Thyroid gland (tissue), 4 donors: ENCODE measurements around the gene GLCE. TPM values are rescaled to one million over a fixed set of nuclear protein-coding genes. Genes with fewer than 3 reads are reported as not detected.

Experiments used
- DNase-seq, 2 donors: peaks; one replicate each; pipeline ENCODE4 v3.0.0-alpha.2; 2019
- H3K27ac ChIP-seq, 3 donors: fragments of 200-600 bp; sonication (generic); 1 replicate in 2 of 3; 2 replicates in 1 of 3; pipeline ENCODE4 v1.5.1; 2016 to 2019; ENCODE audit warnings: mild to moderate bottlenecking in 1 of 3, moderate library complexity in 1 of 3
- H3K27me3 ChIP-seq: fragments of 200-600 bp; sonication (generic); one replicate; pipeline ENCODE4 v1.5.1; 2019
- H3K36me3 ChIP-seq, 2 donors: fragments of 200-600 bp; sonication (generic); one replicate each; pipeline ENCODE4 v1.5.1; 2016 to 2019
- H3K4me1 ChIP-seq, 2 donors: fragments of 200-600 bp; sonication (generic); one replicate each; pipeline ENCODE4 v1.5.1; 2017 to 2019
- H3K4me3 ChIP-seq, 3 donors: fragments of 200-600 bp; sonication (generic); replicated peaks in 1 of 3; 1 replicate in 2 of 3; 2 replicates in 1 of 3; pipeline ENCODE4 v1.5.1; 2016; ENCODE audit warnings: mild to moderate bottlenecking in 1 of 3
- H3K9me3 ChIP-seq: fragments of 200-600 bp; sonication (generic); one replicate; pipeline ENCODE4 v1.5.1; 2017
- POLR2A ChIP-seq, 2 donors: fragments of 450-650 bp; IDR thresholded peaks; one replicate each; pipeline ENCODE4 v1.6.1; 2017; ENCODE audit warnings: antibody characterized with exemption in 2 of 2, mild to moderate bottlenecking in 2 of 2, moderate library complexity in 1 of 2
- WGBS, 2 donors: methylation state at CpG; one replicate each; pipeline ENCODE4 v1.1.5; 2017; 5-methylcytosine and 5-hydroxymethylcytosine counted together
- intact Hi-C: fragments of 100-400 bp; cut with DNase I; formaldehyde crosslinking; loops from one replicate; pipeline ENCODE4 v1.15.1; 2023
- total RNA-seq, 4 donors: library from RNA; depleted of rRNA; stranded (reverse); fragments of >200 nt; gene quantifications; one replicate each; pipeline ENCODE4 v1.2.3, GENCODE V29; 2016
- TF ChIP-seq, protein P1 (sequence below), 6 experiments: fragments of 200-600 bp in 3 of 6; fragments of 450-650 bp in 3 of 6; sonication (generic) in 3 of 6; IDR thresholded peaks; one replicate each; pipeline ENCODE4 v1.5.1; 2016 to 2019; ENCODE audit warnings: antibody characterized with exemption in 6 of 6, mild to moderate bottlenecking in 2 of 6, inconsistent platforms in 1 of 6, moderate library complexity in 1 of 6

The GLCE gene
- total RNA-seq, 4 donors from 2014 or later = 7.6 to 16.1 (median 11.9) TPM

DNA sequence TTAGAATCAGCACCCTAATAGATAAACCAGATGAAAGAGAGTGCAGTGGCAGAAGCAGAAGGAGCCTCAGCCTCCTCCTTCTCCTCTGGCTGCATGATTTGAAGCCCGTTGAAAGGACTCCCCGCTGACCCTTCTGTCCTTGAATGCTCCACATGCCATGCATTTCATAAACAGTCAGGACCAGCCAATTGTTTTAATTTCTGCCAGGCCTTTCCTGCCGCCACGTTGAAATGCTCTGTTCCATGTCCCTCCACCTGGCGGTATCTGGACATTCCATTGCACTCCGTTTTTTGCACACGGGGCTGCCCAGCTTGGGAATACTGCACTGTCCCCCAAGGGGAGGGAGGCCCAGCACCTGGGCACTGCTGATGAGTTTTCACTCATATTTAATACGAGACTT is 35.2 kb upstream of the GLCE start:
- 58 to 64% methylated on average over 8 of the region's 8 CpGs for WGBS, 2 donors
- intact Hi-C loops = no loop called here
- H3K27ac ChIP-seq = no peak overlapping the region
- no peak for DNase-seq
- H3K9me3 ChIP-seq = no peaks in the 10 kb centered on the region
- H3K36me3 ChIP-seq = no peaks in the 10 kb centered on the region
- no peak for TF ChIP-seq POLR2A (IDR thresholded peaks at IDR 0.05)
- TF ChIP-seq, protein P1, sequence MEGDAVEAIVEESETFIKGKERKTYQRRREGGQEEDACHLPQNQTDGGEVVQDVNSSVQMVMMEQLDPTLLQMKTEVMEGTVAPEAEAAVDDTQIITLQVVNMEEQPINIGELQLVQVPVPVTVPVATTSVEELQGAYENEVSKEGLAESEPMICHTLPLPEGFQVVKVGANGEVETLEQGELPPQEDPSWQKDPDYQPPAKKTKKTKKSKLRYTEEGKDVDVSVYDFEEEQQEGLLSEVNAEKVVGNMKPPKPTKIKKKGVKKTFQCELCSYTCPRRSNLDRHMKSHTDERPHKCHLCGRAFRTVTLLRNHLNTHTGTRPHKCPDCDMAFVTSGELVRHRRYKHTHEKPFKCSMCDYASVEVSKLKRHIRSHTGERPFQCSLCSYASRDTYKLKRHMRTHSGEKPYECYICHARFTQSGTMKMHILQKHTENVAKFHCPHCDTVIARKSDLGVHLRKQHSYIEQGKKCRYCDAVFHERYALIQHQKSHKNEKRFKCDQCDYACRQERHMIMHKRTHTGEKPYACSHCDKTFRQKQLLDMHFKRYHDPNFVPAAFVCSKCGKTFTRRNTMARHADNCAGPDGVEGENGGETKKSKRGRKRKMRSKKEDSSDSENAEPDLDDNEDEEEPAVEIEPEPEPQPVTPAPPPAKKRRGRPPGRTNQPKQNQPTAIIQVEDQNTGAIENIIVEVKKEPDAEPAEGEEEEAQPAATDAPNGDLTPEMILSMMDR (IDR thresholded peaks at IDR 0.05) = no peak
- H3K27me3 ChIP-seq = no peaks in the 10 kb centered on the region
- no peak overlapping the region for H3K4me3 ChIP-seq
- H3K4me1 ChIP-seq = peaks cover 0 to 7% of the 10 kb centered on the region in 2 donors

DNA sequence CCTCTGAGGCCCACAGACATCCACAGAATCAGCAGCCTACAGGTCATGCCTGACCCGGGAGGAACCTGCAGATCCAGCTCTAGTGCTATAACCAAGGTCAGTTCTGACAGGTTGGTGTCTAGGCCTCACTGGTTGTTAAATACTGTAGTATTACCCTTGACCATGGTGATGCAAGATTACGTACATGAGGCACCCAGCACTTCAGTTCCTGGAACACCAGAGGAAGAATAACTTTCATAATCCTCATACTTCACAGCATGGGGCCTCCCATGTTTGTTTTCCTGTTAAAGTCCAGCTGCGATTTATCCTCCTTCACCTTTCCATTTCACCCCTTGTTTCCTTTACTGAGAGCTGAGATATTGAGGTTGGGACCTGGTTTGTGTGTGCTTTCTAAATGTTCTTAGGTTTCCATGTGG is 34.4 kb upstream of the GLCE start:
- H3K4me1 ChIP-seq = peaks cover 0 to 7% of the 10 kb centered on the region in 2 donors
- H3K27me3 ChIP-seq = no peaks in the 10 kb centered on the region
- intact Hi-C loops = no loop called here
- 78 to 88% methylated on average over 3 of the region's 3 CpGs for WGBS, 2 donors
- H3K9me3 ChIP-seq = no peaks in the 10 kb centered on the region
- TF ChIP-seq, protein P1 (IDR thresholded peaks at IDR 0.05) = no peak
- no peak for TF ChIP-seq POLR2A (IDR thresholded peaks at IDR 0.05)
- H3K27ac ChIP-seq = no peak overlapping the region
- no peaks in the 10 kb centered on the region for H3K36me3 ChIP-seq
- H3K4me3 ChIP-seq = no peak overlapping the region
- no peak for DNase-seq

- Histone ChIP-seq H3K27me3 (no peaks in the 10 kb centered on the region), H3K4me1 (peaks cover 0 to 7% of the 10 kb centered on the region in 2 donors), H3K36me3 (no peaks in the 10 kb centered on the region), H3K9me3 (no peaks in the 10 kb centered on the region), H3K4me3 (no peak overlapping the region), H3K27ac (no peak overlapping the region)
- intact Hi-C loops = no loop called here
- no peak for DNase-seq
- no peak for TF ChIP-seq POLR2A (IDR thresholded peaks at IDR 0.05)
- TF ChIP-seq, protein P1 (IDR thresholded peaks at IDR 0.05) = no peak
- WGBS, 2 donors = 93 to 96% methylated on average over 1 of the region's 1 CpG
Measured at GRCh38 chr15:69127306-69127705, 33.1 kb upstream of the GLCE start.

GRCh38 chr15:69128667-69129311 is 31.6 kb upstream of the GLCE start:
- DNase-seq = peak; percentile 26 to 54
- intact Hi-C loops = no loop called here
- Histone ChIP-seq H3K9me3 (no peaks in the 10 kb centered on the region), H3K4me3 (no peak overlapping the region), H3K27ac (no peak overlapping the region), H3K4me1 (peaks cover 0 to 7% of the 10 kb centered on the region in 2 donors), H3K36me3 (no peaks in the 10 kb centered on the region), H3K27me3 (no peaks in the 10 kb centered on the region)
- WGBS, 2 donors = 76 to 88% methylated on average over 2 of the region's 2 CpGs
- no peak for TF ChIP-seq POLR2A (IDR thresholded peaks at IDR 0.05)
- TF ChIP-seq, protein P1 (IDR thresholded peaks at IDR 0.05) = no peak

DNA sequence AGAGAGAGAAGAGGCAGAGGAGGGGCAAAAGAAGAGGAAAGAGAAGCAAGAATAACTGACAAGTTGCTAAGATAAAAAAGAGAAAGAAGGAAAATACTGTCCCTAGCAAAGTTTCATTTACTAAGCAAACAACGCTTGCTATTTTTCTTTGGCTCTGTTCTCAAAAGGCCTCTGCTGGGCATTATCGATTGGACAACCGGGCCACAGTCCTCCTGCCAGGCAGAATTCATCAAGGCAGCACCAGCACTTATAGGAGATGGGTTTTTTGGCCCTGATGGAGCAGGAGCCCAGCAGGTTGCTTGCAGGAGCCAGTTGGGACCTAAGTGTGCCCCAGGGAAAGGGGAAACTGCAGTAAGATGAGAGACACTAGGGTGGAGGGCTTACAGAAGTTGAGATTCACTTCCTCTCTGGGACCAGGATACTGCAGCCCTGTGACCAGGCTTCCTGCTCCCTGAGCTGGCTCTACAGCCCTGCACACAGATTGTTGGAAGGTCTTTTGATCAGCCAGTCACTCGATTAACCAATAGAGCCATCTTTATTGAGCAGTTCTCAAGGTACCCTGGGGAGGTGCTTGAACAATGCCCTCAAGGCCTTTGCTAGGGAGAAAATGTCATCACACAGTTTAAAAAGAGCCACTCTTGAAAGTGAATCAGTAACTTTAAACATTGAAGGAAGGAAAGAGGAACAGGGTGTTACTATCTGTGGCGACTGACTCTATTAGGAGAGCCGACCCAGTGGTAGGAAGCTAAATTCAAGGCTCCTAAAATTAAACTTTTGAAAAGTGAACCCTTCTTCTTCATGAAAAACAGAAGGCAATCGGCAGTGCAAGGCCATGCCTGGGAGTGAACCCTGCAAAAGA is 28.8 kb upstream of the GLCE start:
- no peak for DNase-seq
- intact Hi-C loops = no loop called here
- Histone ChIP-seq H3K9me3 (no peaks in the 10 kb centered on the region), H3K4me3 (no peak overlapping the region), H3K4me1 (peaks cover 0 to 7% of the 10 kb centered on the region in 2 donors), H3K27me3 (no peaks in the 10 kb centered on the region), H3K36me3 (no peaks in the 10 kb centered on the region), H3K27ac (no peak overlapping the region)
- 78 to 83% methylated on average over 7 of the region's 7 CpGs for WGBS, 2 donors
- TF ChIP-seq, protein P1 (IDR thresholded peaks at IDR 0.05) = no peak
- TF ChIP-seq POLR2A (IDR thresholded peaks at IDR 0.05) = no peak
